T-helper 2 cell treated with Interferon-gamma antibody and Interleukin-4, amounts not matched to agents 5 μg/mL and 100 μg/mL, for 36 hours (primary cell): Measurements from ENCODE around the gene PPFIA4.

Source experiments
- DNase-seq: peaks from one replicate; pipeline ENCODE4 v3.0.0; 2021; ENCODE audit warnings: low spot score
- H3K27ac Mint-ChIP-seq: one replicate; pipeline ENCODE4 v1.8.0; 2021; ENCODE audit warnings: mild to moderate bottlenecking, mixed read lengths
- H3K27me3 Mint-ChIP-seq: one replicate; pipeline ENCODE4 v1.8.0; 2021; ENCODE audit warnings: low read depth, mixed read lengths
- H3K36me3 Mint-ChIP-seq: one replicate; pipeline ENCODE4 v1.8.0; 2021; ENCODE audit warnings: low read depth, mixed read lengths
- H3K4me1 Mint-ChIP-seq: one replicate; pipeline ENCODE4 v1.8.0; 2021; ENCODE audit warnings: low read depth, mixed read lengths
- H3K4me3 Mint-ChIP-seq: one replicate; pipeline ENCODE4 v1.8.0; 2022; ENCODE audit warnings: mild to moderate bottlenecking, moderate library complexity, mixed read lengths
- H3K9me3 Mint-ChIP-seq: one replicate; pipeline ENCODE4 v1.8.0; 2021; ENCODE audit warnings: mixed read lengths

PPFIA4 gene

DNA sequence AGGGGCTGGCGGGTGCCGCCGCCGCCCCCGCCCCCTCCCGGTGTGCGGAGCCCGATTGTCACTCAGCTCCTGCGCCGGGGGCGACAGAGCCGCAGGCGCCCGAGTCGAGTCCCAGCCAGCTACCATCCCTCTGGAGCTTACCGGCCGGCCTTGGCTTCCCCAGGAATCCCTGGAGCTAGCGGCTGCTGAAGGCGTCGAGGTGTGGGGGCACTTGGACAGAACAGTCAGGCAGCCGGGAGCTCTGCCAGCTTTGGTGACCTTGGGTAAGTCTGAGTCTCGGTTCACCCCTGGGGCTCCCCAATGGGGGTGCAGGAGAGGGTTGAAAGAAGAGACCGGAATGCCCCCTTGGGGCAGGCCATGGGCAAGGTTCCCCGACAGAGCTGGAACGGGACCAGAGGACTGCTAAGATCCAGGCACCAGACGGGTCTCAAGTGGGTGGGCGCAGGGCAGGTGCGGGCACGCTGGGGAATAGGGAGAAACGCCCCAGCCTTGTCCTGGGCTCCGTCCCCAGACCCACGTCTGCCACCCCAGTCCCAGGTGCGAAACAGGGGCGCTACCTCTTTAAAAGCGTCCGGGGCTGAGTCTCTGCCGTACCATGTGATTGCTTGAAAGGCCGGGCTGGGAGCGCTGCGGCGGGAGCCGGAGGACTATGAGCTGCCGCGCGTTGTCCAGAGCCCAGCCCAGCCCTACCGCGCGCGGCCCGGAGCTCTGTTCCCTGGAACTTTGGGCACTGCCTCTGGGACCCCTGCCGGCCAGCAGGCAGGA is 101.6 kb downstream of the PPFIA4 start, which contains the start of gene ADORA1:
Gene ADORA1, plus strand, starts transcription at position 61 of the 765 bp plus-strand sequence. CDS start 1,116 bp downstream, outside the sequence.
- Mint-ChIP-seq H3K27ac (no peak within 1 kb of the TSS), H3K4me3 (no peak within 1 kb of the TSS), H3K4me1 (peaks cover 5% of the 10 kb centered on the region), H3K27me3 (peaks cover 56% of the 10 kb centered on the region), H3K36me3 (no peaks in the 10 kb centered on the region), H3K9me3 (no peaks in the 10 kb centered on the region)
- DNase-seq = no peak

DNA sequence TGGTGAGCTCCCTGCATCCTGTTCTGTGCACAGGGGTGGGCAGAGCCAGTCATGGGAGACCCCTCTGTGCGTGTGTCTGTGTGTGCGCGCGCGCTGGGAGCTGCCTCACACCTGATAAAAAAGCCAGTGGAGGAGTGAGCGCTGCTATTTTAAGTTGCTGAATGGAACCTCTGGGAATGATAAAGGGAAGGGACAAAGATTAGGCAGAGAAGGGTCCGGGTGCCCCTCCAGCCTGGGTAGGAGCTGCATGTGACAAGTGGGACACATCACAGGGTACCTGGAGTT is 102.1 kb downstream of the PPFIA4 start:
- H3K9me3 Mint-ChIP-seq = no peaks in the 10 kb centered on the region
- no peak overlapping the region for H3K27ac Mint-ChIP-seq
- H3K36me3 Mint-ChIP-seq = no peaks in the 10 kb centered on the region
- H3K27me3 Mint-ChIP-seq = peaks cover 56% of the 10 kb centered on the region
- no peak for DNase-seq
- peaks cover 5% of the 10 kb centered on the region for H3K4me1 Mint-ChIP-seq
- no peak overlapping the region for H3K4me3 Mint-ChIP-seq
